Ectodermal cell (in vitro differentiated cells): ENCODE data around the gene DUS2.
"Not testable (repeated sequence)": the region's sequence is repeated elsewhere in the genome, so short reads cannot be mapped to it uniquely, and the experiment has no call there.

Experiments
- H3K27ac ChIP-seq: 2 replicates; pipeline ENCODE4 v1.7.0; 2013; ENCODE audit warnings: mild to moderate bottlenecking, low read depth, low read length; ENCODE audit not compliant: insufficient read depth, poor library complexity, severe bottlenecking
- H3K27me3 ChIP-seq: 2 replicates; pipeline ENCODE4 v1.7.0; 2013; ENCODE audit warnings: mild to moderate bottlenecking, low read length; ENCODE audit not compliant: insufficient read depth, control insufficient read depth, poor library complexity, severe bottlenecking
- H3K36me3 ChIP-seq: one replicate; pipeline ENCODE4 v1.7.0; 2013; ENCODE audit warnings: low read length; ENCODE audit not compliant: control insufficient read depth, insufficient read depth
- H3K4me1 ChIP-seq: one replicate; pipeline ENCODE4 v1.7.0; 2013; ENCODE audit warnings: low read length; ENCODE audit not compliant: control insufficient read depth, insufficient read depth
- H3K4me3 ChIP-seq: 2 replicates; pipeline ENCODE4 v1.7.0; 2013; ENCODE audit warnings: low read depth, low read length, control low read depth; ENCODE audit not compliant: insufficient read depth
- H3K9me3 ChIP-seq: 2 replicates; pipeline ENCODE4 v1.7.0; 2013; ENCODE audit warnings: mild to moderate bottlenecking, low read length, moderate library complexity; ENCODE audit not compliant: control insufficient read depth
- WGBS, 2 experiments: methylation state at CpG; one replicate each; pipeline ENCODE4 v1.1.7; 2013; ENCODE audit warnings: missing lambda C conversion rate in 2 of 2; 5-methylcytosine and 5-hydroxymethylcytosine counted together

The DUS2 gene

GRCh38 chr16:68118954-68119353 is 95.9 kb downstream of the DUS2 start:
- 87 to 96% methylated on average over 13 of the region's 13 CpGs for WGBS, 2 experiments
- not testable (repeated sequence) for H3K4me1 ChIP-seq, H3K27ac ChIP-seq

DNA sequence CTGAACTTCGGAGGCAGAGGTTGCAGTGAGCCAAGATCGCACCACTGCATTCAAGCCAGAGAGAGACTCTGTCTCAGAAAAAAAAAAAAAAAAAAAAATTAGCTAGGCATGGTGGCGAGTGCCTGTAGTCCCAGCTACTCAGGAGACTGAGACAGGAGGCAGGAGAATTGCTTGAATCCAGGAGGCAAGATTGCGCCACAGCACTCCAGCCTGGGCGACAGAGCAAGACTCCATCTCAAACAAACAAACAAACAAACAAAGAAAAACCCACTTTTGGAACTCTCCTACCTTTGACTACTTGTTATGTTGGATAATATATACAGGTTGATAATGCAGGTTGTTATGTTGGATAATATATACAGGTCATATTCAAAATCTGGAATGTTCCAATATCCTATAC is 97.4 kb downstream of the DUS2 start:
- not testable (repeated sequence) for H3K4me1 ChIP-seq, H3K4me3 ChIP-seq, H3K36me3 ChIP-seq, H3K9me3 ChIP-seq, H3K27ac ChIP-seq, H3K27me3 ChIP-seq
- 92 to 97% methylated on average over 5 of the region's 5 CpGs for WGBS, 2 experiments

More at GRCh38 chr16:68118954-68119353, 95.9 kb downstream of the DUS2 start:
- H3K27me3 ChIP-seq, H3K36me3 ChIP-seq, H3K9me3 ChIP-seq, H3K4me3 ChIP-seq: not testable (repeated sequence)

GRCh38 chr16:68126395-68126794 is 103.3 kb downstream of the DUS2 start:
- H3K9me3 ChIP-seq, result no peaks in the 10 kb centered on the region
- 93 to 96% methylated on average over 2 of the region's 2 CpGs for WGBS, 2 experiments
- H3K4me3 ChIP-seq, result no peak overlapping the region

GRCh38 chr16:68128577-68129305 is 105.7 kb downstream of the DUS2 start:
- Histone ChIP-seq H3K27me3 (no peaks in the 10 kb centered on the region), H3K4me1 (no peaks in the 10 kb centered on the region), H3K36me3 (no peaks in the 10 kb centered on the region), H3K27ac (no peak overlapping the region), H3K9me3 (no peaks in the 10 kb centered on the region), H3K4me3 (no peak overlapping the region)
- WGBS, 2 experiments, result 93 to 95% methylated on average over 5 to 6 of the region's 6 CpGs

More at GRCh38 chr16:68126395-68126794, 103.3 kb downstream of the DUS2 start:
- Histone ChIP-seq H3K36me3 (peaks cover 7% of the 10 kb centered on the region), H3K27me3 (no peaks in the 10 kb centered on the region), H3K27ac (no peak overlapping the region), H3K4me1 (no peaks in the 10 kb centered on the region)
